HG03139 (cell line): ENCODE results near the gene PRR22.

Experiments used
- ATAC-seq: cut with Tn5 transposase; IDR thresholded peaks from one replicate; pipeline ENCODE4 v1.9.1; 2021; ENCODE audit not compliant: unreplicated experiment

Gene PRR22

DNA sequence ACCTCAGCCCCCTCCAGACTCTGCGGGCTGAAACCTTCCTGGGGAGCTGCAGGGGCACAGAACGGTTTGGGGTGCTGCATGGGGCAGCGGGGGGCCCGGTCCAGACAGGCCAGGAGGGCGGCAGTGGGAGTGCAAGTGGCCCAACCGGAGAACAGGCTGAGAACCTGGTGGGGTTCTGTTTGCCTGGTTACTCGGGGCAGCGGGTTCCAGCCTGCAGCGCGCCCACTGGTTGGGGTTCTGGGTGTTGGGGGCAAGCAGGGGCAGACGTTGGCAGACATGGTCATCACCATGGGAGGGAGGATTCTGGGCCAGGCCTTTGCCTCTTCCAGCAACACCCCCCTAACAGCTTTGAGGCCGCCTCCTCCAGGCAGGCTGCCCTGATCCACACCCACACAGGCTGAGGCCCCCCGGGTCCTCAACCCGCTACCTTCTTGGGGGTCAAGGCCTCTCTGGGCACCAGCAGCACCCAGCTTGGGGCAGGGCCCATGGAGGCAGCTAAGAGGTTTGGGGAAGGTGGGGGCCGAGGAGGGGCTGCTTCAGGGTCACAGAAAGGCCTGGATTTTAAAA is at the start of gene PRR22:
PRR22 (minus strand) TSS at position 166 of the 567 bp plus-strand sequence; CDS start at position 80, 86 bp downstream.
- no peak for ATAC-seq

DNA sequence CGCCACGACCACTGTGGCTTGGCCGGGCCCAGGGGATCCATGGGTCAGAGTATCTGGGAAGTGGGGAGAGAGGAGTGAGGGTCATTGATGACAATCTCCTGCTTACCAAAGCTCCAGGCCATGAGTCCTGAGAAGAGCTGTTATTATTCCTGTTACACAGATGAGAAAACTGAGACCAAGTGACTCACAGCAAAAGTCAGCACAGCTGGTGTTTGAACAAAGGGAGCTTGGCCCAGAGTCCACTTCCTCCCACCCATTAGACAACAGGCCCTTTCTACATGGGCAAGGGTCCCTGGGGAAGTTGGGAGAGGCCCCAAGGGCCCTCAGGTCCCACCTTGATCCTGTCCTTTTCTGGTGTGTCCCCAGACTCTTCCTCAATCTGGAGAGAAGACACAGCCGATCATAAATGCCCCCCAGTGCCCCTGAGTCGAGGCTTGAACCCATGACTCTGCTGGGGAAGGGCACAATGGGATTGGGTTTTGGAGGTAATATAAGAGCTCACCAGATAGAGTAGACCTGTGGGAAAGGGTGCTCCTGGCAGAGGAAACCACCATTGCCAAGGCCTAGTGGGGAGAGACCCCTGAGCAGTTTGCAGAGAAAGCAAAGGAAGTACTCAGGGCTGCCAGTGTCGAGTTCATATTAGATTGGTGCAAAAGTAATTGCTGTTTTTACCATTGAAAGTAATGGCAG is 48.1 kb upstream of the PRR22 start:
- ATAC-seq = no peak

DNA sequence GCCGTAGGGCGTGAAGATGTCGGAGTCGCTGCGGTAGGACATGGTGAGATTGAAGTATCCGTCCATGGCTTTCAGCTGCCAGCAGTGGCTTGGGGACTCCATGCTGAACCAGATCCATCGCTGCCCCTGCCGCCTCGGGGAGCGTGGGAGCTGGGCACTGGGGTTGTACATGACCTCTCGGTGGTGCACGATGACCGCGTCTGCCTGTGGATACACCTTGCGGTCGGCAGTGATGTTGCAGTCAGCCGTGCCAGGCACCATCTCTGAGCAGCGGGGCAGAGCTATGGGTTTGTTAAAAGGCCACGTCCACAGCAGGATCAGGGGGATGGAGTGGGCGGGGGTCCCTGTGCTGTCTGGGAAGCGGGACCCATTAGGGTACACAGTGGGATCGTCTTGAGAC is 47.5 kb upstream of the PRR22 start:
- ATAC-seq = no peak

DNA sequence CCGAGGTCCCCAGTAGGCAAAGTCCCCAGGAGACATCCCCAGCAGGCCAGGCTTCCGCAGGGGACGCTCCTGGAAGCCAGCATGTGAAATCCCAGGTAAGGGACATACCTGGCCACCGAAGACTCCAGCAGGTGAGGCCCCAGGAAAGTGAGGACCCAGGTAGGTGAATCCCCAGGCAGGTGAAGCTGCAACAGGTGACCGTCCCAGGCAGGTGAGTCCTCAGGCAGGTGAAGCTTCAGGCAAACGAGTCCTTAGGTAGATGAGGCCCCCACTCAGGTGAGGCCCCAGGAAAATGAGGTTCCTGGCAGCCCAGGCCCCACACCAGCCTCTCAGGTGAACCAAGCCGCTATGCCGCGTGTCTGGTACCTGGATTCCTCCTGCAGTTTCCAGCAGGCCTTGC is 46.6 kb upstream of the PRR22 start:
- ATAC-seq = no peak

DNA sequence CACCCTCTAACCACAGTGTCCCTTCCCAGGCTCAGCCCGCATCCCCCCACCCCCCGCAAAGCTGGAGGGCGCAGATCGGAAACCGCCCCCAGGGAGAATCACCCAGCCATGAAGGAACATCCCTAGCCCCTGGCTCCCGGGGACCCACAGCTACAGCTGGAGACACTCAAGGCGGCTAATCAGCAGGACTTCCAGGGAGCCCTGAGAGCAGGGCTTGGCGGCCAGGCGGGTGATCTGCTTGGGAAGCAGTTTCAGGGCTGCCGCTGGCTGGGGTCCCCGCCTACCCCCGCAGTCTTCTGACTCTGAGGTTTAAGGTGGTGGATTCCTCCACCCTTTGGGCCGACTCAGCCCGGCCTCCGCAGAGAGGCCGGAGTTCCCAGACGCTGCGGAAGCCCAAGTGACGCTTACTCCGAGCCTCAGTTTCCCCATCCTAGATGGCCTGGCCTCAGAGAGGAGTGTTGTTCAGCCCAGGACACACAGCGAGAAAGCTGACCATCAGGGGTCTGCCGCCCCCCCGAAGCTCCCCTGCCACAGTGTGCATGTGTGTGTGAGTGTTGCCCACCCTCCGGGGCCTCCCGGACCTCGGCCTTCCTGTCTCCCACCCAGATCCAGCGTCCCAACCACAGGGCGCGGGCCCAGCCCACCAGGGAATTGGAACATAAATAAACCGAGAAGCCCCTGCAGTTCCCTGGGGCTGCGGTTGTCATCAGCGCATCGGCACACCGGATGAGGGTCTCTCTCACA is 45.2 kb upstream of the PRR22 start:
- ATAC-seq = no peak

DNA sequence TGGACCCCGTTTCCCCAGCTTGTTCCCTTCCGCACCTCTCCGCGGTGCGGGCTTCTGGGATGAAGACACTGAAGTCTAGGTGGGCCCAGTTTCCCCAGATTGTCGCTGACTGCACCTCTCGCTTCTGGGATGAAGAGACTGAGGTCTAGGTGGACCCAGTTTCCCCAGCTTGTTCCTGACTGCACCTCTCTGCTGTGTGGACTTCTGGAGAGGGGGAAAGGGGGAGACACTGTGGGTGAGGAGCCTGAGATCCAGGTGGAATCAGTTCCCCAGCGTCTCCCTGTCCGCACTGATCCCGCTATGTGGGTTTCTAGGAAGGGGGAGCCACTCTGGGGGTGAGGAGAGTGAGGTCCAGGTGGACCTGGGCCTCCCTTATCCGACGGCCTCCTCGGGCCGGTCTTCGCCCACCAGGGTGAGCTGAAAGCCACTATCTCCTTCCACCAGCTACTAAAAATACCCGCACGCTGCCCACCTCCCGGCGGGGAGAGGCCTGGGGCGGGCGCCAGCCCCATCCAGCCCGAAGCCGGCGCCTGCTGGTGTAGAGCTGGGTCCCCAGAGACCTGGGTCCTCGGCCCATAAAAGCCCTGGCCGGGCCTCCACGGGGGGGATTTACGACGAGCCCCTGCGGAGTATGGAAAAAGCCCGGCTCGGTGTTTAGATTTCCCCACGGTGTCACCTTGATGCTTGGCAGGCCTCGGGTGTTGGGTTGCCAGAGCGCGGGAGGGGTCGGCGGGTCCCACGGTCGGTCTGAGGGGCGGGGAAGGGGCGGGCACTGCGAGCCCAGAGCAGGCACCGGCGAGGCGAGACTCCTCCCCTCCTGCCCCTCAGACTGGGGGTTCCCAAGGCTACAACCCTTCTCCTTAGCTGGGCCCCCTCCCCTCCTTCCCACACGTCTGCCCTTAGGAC is 44.4 kb upstream of the PRR22 start:
- no peak for ATAC-seq

DNA sequence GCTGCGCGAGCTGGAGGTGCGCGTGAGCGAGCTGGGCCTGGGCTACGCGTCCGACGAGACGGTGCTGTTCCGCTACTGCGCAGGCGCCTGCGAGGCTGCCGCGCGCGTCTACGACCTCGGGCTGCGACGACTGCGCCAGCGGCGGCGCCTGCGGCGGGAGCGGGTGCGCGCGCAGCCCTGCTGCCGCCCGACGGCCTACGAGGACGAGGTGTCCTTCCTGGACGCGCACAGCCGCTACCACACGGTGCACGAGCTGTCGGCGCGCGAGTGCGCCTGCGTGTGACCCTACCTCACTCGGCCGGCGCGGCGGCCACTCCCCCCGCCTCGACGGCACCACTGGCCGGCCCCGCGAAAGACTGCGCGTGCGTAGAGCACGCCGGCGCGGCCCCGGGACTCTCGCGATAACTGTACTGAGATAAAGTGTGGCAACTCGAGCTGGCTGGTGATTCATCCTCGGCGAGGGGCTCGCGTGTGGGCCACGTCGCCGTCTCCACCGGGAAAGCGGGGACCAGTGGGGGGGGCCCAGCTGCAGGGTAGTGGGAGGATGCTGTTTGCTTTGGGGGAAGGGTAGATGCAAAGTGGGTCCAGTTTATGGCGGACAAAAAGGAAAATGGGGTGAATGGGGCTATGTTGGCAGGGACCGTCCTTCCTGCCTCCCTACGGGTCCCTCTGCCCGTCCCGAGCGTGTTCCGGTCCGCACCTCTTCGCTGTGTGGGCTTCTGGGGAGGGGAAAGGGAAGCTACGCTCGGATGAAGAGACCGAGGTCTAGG is 43.5 kb upstream of the PRR22 start:
- peak; percentile 65 for ATAC-seq

DNA sequence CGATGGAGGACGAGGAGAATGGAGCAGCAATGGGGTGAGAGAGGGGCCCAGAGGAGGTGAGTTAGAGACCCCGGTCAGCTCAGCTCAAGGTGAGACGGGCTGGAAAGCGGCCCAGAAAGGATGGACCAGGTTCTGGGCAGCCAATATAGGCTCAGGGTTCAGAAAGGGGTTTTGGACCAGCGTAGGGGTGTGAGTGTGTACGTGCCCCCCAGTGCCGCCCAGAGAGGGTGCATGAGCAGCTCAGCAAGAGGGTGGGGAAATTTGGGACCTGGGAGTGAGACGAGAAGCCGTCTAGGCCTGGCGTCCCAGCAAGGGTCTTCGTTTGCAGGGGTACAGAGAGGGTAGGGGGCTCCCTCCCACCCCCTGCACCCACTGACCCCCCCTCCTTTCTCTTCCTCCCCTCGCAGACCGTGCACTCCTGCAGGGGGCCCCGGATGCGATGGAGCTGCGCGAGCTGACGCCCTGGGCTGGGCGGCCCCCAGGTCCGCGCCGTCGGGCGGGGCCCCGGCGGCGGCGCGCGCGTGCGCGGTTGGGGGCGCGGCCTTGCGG is 42.9 kb upstream of the PRR22 start:
- ATAC-seq = no peak

DNA sequence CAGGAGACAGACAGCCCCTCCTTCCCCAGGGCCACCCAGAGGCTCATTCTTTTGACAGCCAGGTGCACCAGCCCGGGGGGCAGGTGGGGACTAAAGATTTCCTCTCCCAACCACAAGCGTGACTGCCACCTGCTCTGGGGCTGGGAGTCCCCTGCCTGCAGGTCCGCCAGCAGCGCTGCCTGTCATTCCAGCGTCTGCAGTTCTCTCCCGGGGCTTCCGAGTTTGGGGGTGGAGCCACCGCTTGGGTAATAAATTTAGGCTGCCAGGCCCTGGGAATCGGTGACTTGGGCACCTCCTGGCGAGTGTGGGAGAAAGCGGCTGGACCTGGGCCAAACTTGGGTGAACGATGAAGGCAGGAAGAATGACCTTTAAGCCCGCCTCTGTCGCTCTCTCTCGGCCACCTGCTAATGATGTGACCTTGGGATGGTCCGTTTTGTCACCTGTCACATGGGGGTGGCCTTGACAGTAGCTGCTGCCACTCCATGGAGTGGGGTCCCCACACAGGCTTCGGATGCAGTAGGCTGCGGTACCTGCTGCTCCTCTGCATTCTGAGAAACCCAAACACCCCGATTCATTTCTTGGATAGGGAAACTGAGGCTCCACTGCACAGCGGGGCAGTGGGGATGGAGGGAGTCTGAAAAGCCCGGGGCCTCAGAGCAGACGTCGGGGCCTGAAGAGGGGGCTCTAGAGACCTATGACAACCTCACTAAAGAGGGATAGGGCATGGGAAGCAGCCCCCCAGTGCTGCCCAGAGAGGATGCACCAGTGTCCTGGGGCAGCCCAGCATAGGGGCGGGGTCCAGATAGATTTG is 42.2 kb upstream of the PRR22 start:
- ATAC-seq = no peak

DNA sequence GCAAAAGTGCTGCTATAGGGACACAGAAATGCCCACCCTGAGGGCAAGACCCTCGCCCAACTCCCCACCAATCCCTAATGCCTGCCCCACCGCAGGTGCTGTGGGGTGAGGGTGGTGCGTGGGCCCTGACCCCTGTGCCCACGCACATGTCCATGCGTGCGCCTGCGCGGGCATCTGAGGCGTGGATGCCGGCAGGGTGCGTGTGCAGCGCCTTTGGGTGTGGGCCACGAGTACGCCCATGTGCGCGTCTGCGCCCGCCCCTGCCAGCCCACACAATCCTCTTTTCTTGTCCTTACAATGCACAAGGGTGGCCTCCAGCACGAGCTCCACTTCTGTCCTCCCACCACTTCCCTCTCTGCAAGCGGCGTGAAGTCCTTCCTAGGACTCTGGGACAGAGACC is 40.6 kb upstream of the PRR22 start:
- ATAC-seq = no peak

DNA sequence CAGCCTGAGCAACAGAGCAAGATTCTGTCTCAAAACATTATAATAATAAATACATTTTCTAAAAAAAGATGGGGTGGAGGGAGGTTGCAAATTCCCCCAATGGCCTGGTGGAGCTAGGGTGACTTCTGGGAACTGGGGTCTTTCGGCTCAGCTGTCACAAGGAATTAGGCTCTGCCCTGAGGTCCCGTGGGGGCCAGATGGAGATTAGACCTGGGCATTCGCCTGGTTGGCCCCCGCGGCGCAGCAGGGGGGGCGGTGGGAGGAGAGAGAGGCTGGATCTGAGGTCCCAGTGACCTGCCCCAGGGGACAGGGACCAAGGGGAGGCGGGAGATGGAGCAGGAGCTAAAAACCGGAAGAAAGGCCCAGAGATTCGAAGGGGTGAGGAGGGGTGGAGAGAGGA is 40.2 kb upstream of the PRR22 start:
- ATAC-seq = no peak

DNA sequence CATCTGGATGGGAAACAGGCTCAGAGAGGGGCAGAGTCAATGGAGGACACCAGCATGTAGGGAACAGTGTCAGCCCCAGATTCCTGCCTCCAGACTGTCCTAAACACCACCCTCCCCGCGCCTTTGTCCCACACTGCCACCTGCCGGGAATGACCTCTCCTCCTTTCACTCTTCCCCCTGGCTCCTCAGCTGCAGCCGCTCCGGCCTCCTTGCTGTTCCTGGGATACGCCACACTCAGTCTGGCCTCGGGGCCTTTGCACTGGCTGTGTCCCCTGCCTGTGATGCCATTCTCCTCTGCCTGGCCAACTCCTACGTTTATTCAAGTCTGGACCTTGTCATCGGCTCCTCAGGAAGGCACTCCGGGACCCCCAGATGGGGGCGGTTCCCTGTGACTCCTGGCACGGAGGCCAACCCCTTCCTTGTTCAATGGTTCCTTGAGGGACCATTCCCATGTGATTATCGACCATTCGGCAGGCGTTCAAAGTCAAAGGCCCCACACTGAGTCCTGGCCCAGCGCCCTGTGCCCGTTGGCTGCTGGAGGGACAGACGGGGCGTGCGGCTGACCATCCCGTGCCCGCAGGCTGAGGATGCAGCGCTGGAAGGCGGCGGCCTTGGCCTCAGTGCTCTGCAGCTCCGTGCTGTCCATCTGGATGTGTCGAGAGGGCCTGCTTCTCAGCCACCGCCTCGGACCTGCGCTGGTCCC is 39.2 kb upstream of the PRR22 start:
- ATAC-seq = no peak

DNA sequence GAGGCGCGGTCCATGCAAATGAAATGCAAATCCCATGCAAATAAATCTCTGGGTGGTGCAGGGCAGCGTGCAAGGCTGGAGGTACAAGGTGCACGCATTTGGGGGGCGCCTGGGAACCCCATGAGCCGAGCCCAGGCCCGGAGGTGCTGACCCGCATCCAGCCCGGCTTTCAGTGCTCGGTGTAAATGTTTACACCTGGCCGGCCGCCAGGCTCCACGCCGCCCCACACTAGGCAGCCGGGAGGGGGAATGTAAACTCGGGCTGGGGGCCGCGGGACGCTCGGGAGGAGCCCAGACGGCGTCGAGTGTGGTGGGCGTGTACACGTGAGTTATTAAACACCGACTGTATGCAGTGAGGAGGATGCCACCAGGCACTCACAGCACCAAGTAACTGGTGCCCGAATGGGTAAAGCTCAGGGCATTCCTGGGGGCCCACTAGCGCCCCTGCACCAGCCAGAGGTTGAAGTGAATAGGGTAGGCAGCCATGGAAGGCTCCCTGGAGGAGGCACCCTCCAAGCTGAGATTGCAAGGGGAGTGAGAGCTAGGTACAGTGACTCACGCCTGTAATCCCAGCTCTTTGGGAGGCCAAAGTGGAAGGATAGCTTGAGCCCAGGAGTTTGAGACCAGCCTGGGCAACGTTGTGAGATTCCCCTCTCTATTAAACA is 37.8 kb upstream of the PRR22 start:
- ATAC-seq = no peak

DNA sequence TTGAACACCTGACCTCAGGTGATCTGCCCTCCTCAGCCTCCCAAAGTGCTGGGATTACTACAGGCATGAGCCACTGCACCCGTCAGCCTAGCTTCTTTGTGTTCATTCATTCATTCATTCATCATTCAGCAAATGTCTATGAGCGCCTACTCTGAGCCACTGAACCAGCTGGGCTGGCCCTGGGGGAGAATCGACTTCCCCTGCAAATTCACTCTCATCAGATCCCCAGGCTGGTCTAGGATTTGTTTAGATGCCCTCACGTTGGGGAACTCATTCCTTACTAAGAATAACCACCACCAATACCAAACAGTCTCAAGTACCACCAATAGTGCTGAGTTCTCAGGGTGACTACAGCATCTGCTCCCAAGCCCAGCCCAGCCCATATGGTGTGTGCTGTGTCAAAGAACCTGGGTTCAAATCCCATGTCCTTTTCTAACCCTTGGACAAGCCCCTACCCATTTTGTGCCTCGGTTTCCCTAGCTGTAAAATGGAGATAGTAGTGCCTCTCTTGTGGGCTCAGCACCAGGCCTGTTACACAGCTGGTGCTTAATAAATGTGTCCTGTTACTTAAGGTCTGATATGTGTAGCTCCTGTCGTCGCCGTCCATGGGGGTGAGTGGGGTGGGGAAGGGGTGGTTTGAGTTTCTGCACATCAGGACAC is 37.1 kb upstream of the PRR22 start:
- ATAC-seq = no peak

DNA sequence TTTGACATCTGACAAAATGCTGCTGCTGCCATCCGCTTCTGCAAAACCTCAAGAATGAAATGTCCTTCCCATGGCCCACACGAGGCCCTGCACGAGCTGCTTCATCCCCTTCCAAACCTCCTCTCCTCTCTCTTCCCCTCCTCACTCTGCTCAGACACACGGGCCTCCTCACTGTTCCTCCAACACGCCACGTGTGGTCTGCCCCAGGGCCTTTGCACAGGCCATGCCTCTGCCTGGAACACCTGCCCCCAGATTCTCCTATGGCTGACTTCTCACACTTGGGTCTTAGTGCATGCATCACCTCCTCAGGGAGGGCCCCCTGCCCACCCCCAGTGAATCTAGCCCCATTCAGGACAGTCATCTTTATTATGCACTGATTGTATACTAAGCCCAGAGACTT is 36.2 kb upstream of the PRR22 start:
- ATAC-seq = no peak

DNA sequence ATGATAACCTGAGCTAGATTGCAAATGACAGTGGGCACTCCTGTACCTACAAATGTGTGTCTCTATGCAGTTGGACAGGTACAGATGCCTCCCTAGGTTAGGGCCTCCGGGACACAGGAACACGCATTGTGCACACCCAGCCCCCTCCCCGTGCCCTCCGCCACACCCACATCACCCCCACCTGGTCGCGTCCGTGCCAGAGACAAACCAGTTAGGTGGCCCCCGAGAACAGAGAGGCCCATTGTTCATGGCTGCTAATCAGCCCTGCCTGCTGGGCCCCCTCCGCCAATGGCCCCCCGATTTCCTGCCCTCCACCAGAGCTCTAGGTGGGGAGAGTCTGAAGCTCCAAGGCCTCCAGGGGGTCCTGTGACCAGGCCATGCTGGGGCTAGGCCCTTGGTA is 34.0 kb upstream of the PRR22 start:
- ATAC-seq = no peak

DNA sequence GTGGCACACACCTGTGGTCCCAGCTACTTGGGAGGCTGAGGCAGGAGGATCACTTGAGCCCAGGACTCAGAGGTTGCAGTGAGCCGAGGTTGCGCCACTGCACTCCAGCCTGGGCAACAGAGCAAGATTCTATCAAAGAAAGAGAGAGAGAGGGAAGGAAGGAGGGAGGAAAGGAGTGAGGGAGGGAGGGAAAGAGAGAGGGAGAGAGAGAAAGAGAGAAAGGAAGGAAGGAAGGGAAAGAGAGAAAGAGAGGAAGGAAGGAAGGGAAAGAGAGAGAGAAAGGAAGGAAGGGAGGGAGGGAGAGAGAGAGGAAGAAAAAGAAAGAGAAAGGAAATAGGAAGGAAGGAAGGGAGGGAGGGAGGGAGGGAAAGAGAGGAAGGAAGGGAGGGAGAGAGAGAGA is 32.7 kb upstream of the PRR22 start:
- no peak for ATAC-seq

DNA sequence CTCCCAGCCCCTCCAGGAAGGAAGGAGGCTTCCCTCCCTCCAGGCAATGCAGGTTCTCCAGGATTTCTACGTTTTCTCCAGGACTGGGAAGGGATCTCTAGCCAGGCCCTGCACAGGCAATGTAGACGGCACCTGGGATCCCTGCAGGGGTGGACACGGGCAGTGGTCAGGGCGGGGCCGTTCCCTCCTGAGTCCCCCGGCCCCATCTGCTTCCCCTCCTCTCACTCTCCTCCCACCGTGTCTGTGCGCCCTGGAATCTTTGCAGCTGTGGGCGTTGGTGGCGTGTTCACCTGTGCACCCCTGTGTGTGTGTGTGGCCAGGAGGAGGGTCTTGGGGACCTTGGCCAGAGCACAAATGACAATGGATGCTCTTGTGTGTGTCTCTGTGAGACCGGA is 30.3 kb upstream of the PRR22 start:
- ATAC-seq = no peak
